WI38 (cell line): ENCODE results near the gene SYT5.

Experiments used
- H3K4me3 ChIP-seq: 2 replicates; pipeline ENCODE4 v1.5.1; 2011; ENCODE audit warnings: low read depth, mild to moderate bottlenecking, control low read depth, low read length
- TF ChIP-seq, protein P1 (sequence below): IDR thresholded peaks from 2 replicates; pipeline ENCODE4 v1.5.1; 2012; ENCODE audit warnings: low read depth, mild to moderate bottlenecking, control low read depth, low read length

The SYT5 gene

GRCh38 chr19:55179606-55180484 lies at the start of gene SYT5:
Gene SYT5 (minus strand): TSS chr19:55180289. CDS start chr19:55179041, 1,248 bp downstream.
- peak within 1 kb of the TSS; percentile 44 for H3K4me3 ChIP-seq
- TF ChIP-seq, protein P1, sequence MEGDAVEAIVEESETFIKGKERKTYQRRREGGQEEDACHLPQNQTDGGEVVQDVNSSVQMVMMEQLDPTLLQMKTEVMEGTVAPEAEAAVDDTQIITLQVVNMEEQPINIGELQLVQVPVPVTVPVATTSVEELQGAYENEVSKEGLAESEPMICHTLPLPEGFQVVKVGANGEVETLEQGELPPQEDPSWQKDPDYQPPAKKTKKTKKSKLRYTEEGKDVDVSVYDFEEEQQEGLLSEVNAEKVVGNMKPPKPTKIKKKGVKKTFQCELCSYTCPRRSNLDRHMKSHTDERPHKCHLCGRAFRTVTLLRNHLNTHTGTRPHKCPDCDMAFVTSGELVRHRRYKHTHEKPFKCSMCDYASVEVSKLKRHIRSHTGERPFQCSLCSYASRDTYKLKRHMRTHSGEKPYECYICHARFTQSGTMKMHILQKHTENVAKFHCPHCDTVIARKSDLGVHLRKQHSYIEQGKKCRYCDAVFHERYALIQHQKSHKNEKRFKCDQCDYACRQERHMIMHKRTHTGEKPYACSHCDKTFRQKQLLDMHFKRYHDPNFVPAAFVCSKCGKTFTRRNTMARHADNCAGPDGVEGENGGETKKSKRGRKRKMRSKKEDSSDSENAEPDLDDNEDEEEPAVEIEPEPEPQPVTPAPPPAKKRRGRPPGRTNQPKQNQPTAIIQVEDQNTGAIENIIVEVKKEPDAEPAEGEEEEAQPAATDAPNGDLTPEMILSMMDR: no peak

DNA sequence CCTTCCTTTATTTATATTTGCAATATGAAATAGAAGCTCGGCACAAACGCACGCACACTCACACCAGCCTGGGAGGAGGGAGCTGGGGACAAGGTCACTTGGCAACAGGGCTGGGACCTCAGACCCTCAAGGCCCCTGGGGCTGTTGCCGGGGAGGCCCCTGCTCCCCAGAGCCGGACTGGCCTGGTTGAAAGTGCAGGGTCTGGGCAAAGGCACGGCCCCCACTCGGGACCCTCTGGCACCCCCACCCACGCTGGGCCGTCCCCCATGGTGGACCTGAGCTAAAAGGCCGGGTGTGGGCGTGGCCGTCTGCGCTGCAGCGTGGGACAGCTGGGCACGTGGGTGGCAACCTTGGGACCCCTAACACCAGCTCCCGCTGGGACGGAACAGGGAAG lies 49.7 kb upstream of the SYT5 start:
- TF ChIP-seq, protein P1: no peak
- no peak overlapping the region for H3K4me3 ChIP-seq

DNA sequence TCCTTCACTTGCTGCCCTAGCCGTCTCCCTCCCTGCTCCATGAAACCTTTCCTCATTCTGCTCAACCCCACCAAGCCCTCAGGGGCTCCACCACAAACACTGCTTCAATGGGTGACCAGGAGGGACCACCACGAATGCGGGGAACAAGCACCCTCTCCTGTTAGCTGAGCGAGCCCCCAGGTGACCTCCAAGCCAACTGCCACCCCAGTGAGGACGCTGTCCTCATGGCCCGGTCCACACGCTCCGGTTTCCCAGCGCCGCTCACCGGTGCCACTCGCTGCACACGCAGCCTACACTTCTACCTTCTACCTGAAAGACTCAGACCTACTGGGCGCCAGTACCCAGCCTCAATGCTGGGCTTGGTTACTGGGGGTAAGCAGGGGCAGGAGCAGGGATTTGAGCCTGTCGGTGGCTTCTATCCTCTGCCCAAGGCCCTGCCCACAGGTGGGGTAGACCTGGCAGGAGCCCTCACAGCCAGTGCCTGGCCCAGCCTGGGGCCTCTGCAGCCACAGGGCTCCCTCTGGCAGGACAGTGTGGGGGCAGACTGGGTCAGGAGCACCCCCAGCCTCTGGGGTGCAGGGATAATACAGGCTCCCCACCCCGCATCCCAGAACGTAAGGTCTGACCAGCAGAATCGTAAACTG lies 49.2 kb upstream of the SYT5 start:
- H3K4me3 ChIP-seq: no peak overlapping the region

DNA sequence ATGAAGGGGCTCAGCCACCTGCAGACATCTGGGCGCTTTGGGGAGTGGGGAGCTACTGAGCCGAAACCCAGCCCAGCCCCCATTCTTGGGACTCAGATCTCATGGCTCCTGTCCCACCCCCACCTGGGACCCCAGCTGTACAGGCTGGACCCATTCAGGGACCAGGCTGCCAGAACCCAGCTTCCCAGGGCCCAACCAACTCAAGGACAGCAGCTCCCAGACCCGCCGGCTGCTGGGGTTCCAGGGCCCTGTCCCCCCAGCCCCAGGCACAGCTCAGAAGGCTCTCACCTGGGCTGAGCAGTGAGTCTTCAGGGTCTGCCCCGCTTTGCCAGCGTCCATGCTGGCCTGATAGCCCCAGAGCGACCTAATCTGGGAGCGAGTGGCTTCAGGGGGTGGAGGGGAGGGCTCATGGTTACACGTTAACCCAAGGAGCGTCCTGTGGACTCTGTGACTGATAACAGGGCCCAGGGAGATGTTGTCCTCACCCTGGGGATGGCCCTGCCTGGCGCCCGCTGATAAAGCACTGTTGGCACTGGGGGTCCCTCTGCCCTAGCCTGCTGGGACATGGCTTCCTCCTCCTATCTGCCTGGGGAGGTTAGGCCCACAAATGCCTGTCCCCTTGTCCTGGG lies 48.4 kb upstream of the SYT5 start, which contains the start of gene TMEM86B:
TSS of gene TMEM86B (minus strand) at position 361 of the 629 bp plus-strand sequence. CDS start at position 339, 22 bp downstream.
- no peak within 1 kb of the TSS for H3K4me3 ChIP-seq

More for the DNA sequence above, 49.2 kb upstream of the SYT5 start:
- TF ChIP-seq, protein P1: no peak

DNA sequence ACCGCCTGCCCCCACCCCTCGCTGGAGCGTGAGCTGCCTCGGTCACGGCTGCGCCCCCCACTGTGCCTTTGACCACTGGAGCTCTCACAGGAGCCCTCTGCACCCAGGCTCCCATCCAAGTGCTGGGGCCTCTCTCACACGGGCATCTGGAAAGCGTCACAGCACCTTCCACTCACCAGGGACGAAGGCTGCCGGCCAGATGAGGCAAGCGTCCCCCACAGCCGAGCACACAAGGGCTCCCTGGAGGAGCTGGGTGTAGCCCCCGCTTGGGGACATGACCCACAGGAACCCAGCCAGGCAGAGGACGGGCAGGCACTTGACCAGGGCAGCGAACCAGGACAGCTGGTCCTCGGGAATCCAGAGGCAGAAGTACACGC lies 47.9 kb upstream of the SYT5 start:
- no peak overlapping the region for H3K4me3 ChIP-seq
- TF ChIP-seq, protein P1: no peak

More for the DNA sequence above, 48.4 kb upstream of the SYT5 start, which contains the start of gene TMEM86B:
- TF ChIP-seq, protein P1: no peak

- H3K4me3 ChIP-seq: no peak overlapping the region
- TF ChIP-seq, protein P1: no peak
Observed at GRCh38 chr19:55227241-55228014, 47.3 kb upstream of the SYT5 start.
